GM19099 (cell line): ENCODE measurements around the gene LAMA3.

Source experiments
- POLR2A ChIP-seq: IDR thresholded peaks from 3 replicates; pipeline ENCODE4 v1.6.1; 2011; ENCODE audit warnings: low read depth; ENCODE audit not compliant: insufficient read length; ENCODE audit errors: extremely low read depth

LAMA3 gene

DNA sequence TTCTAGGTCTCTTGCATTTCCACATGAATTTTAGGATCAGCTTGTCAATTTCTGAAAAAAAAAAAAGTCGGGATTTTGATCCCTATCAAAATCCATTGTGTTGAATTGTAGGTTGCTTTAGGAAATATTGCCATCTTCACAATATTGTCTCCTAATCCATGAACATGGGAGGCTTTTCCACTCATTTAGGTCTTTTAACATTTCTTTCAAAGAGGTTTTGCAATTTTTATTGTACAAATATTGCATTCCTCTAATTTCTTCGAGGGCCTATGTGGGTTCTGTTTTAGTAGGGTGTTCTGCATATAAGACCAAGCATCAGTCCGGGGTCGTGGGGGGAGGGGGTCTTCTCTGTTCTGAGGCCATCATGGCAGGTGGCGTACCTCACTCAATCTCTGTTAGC lies 725 bp upstream of the LAMA3 start:
- no peak for TF ChIP-seq POLR2A

GRCh38 chr18:23689616-23690504 lies 607 bp downstream of the LAMA3 start:
- TF ChIP-seq POLR2A: no peak

- TF ChIP-seq POLR2A: no peak
Measured at GRCh38 chr18:23690505-23691068, 1.3 kb downstream of the LAMA3 start.

GRCh38 chr18:23693846-23694245 lies 4.6 kb downstream of the LAMA3 start:
- no peak for TF ChIP-seq POLR2A

DNA sequence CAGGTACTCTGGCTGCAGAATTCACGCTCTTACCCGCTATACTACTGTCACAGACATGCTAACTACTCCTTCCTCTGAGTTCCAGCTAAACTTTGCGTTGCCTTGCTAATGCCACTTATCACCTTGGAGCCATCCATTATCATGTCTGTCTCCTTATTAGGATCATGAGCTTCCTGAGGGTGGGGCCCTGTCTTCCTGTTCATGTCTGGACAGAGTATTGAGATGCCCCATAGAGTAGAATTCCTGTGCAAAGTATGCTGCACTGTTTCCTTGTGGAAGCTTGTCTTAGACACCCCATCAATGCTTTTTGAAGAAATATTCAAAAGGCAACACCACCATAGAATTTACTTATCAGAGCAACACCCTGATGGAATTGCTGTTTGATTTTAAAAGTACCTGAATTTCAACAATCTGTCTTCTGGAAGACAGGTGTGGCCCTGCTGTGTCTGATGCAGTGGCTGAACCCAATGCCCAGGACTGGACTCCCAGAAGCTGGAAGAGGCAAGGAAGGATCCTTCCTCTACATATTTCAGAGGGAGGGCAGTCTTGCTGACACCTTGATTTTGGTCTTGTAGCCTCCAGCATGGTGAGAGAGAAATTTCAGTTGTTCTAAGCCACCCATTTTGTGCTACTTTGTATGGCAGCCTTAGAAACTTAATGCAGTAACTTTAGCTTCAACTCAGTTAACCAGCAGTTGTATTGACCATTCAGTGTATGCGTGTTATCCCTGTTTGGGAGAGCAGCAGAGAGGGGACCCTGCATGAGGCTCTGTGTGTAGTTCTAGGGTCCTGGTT lies 5.6 kb downstream of the LAMA3 start:
- no peak for TF ChIP-seq POLR2A

DNA sequence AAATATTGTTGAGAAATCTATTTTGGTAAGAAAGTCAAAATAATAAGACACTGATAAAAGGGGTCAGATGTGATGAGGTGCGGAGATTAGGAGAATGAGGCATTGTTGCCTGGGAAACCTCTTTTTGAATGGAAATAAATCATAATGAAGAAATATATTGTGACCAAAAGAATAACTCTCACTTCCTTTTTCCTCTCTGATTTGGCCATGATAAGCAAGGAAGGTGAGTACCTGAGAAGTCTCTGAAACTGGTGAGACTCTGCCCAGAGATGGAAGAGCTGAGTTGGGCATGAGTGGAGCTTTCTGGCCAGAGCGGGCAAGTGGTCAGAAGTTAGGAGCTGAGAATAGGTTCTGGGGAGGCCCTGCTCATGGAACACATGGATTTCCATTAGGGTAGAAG lies 11.8 kb downstream of the LAMA3 start:
- TF ChIP-seq POLR2A: no peak

GRCh38 chr18:23701544-23702064 lies 12.4 kb downstream of the LAMA3 start:
- no peak for TF ChIP-seq POLR2A

DNA sequence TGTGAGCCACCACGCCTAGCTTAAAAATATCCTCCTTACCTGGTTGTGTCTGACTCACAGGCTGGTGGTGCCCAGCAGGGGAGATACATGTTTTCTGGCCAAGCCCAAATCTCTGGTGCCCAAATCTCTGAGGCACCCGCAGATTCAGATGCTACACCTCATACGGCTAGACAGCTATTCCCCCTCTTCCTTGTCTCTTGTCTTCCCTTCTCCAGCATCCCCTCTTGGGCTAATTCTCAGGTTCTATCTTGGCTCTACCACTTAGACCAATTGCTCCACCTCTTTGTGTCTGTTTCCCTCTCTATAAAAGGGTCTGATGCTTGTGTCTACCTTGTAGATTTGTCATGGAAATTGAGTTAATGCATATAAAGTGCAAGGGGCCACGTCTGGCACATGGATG lies 13.4 kb downstream of the LAMA3 start:
- no peak for TF ChIP-seq POLR2A

- no peak for TF ChIP-seq POLR2A
Measured at GRCh38 chr18:23703057-23703986, 14.1 kb downstream of the LAMA3 start.

DNA sequence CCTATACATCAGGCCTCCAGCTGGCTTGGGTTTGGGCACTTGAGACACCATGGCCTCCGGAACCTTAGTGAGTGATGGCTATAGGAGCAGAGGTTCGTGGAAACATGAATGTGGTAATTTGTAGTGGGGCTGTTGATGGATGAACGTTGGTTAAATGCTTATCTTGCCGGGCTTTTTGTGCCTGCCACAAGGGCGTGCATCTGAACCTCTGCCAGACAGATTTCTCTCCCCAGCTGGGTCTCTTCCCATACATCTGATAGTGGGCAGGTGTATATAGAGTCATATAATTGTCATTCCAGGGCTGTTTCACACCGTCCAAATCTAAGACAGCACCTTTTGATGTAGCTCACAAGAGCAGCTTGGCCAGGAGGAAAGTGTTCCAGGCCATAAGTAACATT lies 14.7 kb downstream of the LAMA3 start:
- TF ChIP-seq POLR2A: no peak

DNA sequence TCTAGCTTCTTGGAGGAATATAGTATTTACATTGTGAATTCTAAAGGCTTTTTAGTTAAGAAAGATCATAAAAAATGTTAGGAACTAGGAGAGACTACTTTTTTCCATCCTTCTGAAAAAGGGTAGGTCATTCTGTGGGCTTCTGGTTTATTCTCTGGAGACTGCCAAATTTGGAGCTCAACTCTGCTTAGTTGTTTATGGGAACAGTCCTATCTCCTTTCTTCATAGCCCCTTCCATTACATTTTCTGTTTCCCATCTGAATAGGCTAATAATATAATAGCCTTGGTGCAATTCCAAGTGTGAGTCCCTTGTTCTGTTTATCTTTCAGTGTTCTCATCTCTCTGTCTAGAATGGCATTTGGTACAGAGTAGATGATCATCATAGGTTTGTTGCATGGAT lies 15.6 kb downstream of the LAMA3 start:
- TF ChIP-seq POLR2A: no peak

- no peak for TF ChIP-seq POLR2A
Measured at GRCh38 chr18:23706971-23707640, 17.9 kb downstream of the LAMA3 start.

DNA sequence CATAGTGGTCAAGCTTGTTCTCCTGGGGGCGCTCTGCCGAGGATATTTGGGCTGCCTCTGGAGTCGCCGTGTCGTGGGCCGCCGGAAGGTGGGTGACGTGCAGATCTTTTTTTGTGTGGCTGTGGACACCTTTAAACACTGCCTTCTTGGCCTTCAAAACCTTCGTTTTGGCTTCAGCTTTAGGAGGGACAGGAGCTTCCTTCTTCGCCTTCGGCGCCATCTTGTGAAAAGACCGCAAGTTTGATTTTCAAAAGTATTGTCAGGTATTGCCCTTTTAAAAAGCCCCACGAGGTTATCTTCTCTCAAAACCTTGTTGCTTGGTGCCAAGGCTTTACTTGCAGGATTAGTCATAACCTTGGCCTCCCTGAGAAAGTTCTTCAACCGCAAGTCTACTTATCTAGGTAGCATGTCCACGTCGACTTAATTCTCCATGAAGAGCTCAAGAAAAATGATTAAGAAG lies 20.8 kb downstream of the LAMA3 start:
- TF ChIP-seq POLR2A: no peak

- TF ChIP-seq POLR2A: no peak
Measured at GRCh38 chr18:23710946-23711345, 21.7 kb downstream of the LAMA3 start.
